Activated gamma-delta T cell treated with anti-CD3 and anti-CD28 coated beads, Interleukin-2, amount 50 U/mL, for 16 hours (primary cell): ENCODE measurements around the gene MXRA5.
"Not testable (repeated sequence)": the region's sequence is repeated elsewhere in the genome, so short reads cannot be mapped to it uniquely, and the experiment has no call there.

Experiments
- DNase-seq: peaks from one replicate; pipeline ENCODE4 v3.0.0-alpha.2; 2020; ENCODE audit warnings: low read depth

MXRA5 gene, protein sequence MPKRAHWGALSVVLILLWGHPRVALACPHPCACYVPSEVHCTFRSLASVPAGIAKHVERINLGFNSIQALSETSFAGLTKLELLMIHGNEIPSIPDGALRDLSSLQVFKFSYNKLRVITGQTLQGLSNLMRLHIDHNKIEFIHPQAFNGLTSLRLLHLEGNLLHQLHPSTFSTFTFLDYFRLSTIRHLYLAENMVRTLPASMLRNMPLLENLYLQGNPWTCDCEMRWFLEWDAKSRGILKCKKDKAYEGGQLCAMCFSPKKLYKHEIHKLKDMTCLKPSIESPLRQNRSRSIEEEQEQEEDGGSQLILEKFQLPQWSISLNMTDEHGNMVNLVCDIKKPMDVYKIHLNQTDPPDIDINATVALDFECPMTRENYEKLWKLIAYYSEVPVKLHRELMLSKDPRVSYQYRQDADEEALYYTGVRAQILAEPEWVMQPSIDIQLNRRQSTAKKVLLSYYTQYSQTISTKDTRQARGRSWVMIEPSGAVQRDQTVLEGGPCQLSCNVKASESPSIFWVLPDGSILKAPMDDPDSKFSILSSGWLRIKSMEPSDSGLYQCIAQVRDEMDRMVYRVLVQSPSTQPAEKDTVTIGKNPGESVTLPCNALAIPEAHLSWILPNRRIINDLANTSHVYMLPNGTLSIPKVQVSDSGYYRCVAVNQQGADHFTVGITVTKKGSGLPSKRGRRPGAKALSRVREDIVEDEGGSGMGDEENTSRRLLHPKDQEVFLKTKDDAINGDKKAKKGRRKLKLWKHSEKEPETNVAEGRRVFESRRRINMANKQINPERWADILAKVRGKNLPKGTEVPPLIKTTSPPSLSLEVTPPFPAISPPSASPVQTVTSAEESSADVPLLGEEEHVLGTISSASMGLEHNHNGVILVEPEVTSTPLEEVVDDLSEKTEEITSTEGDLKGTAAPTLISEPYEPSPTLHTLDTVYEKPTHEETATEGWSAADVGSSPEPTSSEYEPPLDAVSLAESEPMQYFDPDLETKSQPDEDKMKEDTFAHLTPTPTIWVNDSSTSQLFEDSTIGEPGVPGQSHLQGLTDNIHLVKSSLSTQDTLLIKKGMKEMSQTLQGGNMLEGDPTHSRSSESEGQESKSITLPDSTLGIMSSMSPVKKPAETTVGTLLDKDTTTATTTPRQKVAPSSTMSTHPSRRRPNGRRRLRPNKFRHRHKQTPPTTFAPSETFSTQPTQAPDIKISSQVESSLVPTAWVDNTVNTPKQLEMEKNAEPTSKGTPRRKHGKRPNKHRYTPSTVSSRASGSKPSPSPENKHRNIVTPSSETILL (N-terminal part only)

DNA sequence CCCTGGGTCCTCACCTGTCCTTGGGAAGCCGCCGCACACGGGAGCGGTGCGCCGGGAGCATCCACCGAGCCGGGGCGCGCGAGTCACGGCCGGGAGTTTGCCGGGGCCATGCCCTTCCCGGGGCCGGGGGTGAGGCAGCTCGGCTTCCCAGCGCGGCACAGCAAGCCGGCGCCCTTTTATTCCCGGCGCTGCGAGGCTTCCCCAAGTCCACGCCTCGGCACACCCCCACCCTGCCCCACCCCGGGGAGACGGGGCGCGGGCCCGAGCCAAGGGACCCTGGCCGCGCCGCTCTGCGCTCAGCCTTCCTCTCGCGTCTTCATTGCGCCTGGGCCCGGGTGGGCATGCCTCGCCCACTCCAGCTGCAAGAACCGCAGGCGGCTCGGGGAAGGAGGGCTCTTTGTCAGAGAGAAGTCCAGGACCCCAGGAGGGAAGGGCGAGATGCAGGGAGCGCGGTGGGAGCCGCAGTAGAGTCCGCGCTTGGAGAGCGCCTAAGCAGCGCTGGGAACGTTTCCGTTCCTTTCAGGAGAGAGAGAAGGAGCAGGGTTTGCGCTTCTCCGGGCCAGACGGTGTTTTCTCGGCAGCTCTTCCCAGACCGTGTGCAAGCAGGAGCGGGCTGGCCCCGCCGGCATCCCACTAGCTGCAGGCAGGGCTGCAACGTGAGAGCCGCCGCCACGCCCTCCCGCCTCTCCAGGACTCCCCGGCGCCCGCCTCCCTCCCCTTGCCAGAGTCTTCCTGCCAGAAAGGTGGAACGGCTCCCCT, at the start of gene MXRA5:
Gene MXRA5, minus strand, starts transcription at position 152 of the 759 bp plus-strand sequence. CDS start 2,819 bp downstream, outside the sequence.
- no peak for DNase-seq

DNA sequence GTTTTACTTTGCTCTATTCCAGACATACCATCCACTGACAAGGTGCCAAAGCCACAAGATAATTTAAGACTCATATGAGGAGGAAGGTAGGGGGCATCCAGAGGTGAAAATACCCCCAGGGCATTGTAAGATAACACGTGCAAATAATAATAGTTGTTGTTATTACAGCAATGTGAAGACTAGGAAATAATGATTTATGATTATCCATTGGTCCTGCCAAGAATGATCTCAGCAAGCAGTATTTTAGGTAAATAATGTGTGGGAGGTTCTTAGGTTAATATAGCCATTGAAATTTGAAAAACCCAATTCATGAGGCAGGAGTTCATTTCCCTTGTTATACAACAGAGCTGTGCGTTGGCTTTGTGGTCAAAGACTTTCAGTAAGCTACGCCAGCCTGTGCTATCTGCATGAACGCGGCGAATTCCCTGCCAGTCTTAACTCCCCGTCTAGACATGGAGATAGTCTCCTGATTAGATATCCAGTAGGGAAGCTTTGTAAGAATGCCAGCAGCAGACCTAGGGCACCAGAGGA, 47.2 kb upstream of the MXRA5 start:
- no peak for DNase-seq

DNA sequence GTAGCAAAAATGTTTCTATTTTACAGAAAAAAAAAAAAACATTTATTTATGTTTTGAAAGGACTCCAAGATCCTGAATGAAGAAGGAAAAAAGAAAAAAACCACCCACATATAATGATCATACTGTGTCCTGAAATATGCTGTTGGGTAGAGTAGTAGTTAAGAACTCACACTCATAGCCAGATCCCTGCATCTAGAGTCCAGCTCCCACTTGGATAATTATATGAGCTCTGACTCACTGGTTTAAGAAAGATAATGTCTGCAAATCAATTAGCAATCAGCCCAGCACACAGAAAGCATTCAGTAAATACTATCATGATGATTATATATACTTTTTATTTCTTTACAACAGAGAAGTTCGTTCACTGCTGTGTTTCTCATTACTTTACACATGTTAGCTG, 46.7 kb upstream of the MXRA5 start:
- no peak for DNase-seq

DNA sequence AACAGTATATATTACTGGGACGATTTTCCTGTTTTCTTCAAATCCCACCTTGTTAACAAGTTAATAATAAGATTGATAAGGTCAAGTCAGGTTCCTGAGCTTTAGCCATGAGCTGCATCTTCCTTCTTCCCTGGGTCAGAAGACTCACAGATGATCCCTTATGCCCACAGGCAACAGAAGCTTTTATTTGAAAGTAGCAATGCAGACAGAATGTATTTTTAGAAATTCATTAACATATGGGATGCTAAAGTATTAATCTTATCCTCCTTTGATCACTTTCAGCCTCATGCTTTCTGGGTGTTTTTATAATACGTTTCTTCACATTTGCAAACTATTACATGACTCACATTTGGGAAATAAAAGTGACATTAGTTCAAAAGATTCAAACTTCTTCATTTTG, 42.0 kb upstream of the MXRA5 start:
- no peak for DNase-seq

DNA sequence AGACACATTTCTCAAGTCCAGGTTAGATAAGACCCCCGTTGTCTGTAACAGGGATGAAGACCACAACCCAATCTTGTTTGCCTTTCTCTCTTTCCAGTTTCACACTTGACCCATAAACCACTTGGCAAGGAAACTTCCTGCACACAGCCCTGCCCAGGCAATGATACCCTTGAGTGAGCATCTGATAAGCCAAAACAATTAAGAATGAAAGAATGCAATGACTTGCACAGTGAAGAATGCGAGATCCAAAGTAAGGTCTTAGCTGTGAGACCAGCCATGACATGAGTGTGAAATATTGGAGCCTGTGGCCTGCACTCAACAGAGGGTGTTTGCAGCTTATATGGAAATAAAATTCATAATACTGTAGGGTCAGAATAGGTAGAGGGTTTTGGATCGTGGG, 37.9 kb upstream of the MXRA5 start:
- DNase-seq: no peak

DNA sequence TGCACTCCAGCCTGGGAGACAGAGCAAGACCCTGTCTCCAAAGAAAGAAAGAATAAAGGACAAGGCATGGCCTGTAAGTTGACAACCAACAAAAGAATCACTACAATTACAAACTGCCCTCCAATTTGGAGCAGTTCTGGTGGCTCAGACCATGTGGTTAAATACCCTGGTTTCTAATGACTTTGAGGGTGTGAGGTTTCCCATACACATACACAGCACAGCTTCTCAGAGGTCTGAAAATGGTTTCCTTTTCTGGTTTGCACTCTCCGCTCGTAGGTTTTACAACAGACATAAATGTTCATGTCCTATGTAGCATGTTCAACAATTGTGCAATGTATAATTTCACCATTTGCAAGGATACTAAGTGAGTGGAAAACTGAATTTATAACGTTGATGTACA, 34.2 kb upstream of the MXRA5 start:
- no peak for DNase-seq

DNA sequence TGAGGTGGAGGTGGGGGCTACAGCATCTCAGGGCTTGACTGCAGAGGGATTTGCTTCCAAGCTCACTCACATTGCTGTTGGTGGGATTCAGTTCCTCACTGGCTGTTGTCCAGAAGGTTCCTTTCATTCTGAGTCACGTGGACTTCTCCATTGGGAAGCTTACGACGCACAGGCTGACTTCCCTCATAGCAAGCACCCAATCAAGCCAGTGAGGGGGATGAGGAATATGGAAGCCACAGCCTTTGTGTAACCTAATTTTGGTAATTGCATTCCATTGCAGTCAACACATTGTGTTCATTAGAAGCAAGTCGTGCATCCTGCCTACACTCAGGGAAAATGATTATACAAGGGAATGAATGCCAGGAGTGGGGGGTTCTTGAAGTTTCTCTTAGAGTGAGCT, 32.7 kb upstream of the MXRA5 start:
- DNase-seq: no peak

DNA sequence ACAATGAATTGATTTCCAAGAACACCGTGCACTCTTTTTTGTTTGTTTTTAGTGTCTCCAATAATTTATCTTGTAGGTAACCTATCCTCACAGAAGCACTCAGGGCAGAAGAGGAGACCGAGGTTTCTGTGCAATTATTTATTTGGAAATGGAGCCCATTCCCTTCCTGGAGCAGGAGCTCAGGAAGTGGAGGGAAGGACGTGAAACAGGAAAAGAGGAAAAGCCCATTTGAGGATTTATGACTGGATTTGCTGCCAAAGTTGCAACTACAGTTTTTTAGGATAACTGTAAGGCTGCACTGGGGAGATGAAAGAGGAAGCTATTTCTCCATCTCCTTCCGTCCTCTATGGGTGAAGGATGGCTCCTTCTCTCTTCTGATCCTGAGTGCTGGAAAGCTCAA, 31.7 kb upstream of the MXRA5 start:
- no peak for DNase-seq

DNA sequence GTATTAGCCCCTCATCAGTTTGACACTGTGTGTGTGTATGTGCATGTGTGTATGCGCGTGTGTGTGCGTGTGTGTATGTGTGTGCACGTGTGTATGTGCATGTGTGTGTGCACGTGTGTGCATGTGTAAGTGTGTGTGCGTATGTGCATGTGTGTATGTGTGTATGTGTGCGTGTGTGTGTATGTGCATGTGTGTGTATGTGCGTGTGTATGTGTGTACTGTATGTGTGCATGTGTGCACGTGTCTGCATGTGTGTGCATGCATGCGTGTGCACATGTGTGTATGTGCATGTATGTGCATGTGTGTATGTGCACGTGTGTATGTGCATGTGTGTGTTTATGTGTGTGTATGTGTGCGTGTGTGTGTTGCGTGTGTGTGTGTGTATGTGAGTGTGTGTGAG, 31.1 kb upstream of the MXRA5 start:
- no peak for DNase-seq

DNA sequence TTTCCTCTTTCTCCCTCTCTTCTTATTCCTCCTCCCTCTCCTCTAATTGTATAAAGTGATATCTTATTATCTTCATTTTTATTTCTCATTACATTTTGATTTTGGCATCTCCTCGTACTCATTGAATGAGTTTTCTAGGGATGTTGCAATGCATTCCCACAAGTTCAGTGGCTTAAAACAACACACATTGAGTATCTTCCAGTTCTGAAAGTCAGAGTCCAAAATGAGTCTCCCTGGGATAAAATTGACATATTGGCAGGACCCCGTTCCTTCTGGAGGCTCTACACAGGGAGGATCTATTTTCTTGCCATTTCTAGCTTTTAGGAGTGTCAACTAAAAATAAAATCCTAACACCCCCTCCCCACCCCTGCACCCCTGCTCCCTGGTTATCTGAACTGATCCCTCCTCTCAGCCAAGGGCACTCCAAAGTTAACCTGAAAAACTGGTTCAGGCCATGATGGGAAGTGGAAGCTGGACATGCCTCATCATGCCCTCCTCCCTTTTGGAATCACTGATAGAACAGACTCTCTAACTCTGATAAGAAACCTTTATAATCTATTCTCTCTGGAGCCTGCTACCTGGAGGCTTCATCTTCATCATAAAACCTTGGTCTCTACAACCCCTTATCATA, 29.5 kb upstream of the MXRA5 start:
- DNase-seq: not testable (repeated sequence)

DNA sequence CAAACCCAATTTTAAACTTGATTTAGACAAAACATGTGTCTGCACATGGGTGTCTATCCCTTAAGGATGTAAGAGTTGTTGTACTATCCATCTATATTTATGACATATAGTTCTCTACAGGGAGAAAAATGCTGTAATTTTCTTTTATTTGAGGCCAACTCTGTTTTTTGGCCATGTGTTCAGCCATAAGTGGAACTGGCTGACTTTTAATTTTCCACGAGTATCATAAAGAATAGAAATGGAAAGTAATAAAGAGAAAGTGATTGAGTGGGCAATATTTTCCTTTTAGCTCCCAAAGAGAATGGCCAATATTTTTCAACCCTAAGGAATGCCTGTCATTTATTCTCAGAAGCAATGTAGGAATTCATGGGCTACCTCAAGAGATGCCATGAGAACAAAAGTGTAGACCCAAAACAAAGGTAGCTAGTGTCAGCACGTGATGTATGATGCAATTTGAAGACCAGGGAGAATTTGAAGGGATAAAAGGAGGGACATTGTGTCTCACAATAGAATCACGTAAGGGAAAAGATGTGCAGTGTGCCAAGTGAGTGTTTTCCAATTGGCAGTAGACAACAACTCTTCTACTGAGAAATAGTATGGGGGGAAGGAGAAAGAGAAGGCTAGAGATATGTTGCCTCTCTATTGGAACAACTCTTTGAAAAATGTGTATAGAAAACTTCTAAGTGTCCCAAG, 27.8 kb upstream of the MXRA5 start:
- no peak for DNase-seq

DNA sequence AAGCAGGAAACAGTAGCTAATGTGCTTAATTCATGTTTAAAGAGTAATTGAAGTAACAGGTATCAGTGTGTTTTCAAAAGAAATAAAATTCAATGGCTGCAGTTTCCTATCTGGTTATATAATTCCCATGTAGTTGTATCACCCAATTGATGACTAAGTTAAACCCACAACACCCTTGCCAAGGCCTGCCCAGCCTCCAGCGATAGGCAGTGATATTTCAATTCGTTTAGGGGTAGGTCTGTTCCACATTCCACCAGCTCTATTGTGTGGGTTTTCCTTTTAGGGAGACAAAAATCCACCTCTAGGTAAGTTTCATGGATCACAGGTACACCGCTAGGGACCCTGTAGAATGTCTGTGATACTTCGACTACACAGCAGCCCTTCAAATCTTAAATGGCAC, 24.7 kb upstream of the MXRA5 start:
- DNase-seq: no peak

DNA sequence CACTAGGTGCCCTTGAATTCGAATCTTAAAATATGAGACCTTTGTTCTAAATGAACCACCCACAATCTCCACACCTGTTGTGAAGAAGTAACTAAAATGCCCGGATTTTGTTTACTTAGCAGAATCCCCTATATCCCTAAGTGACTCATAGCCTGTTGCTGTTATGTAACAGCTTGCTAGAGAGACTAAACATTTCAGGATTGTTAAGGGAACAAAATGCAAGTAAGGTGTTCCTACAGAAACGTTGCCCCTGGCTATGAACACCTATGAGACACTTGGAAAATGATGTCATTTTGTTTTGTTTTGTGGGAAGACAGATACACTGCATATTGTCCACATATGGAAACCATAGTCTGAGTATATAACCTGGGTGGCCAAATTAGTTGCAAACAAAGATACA, 24.2 kb upstream of the MXRA5 start:
- DNase-seq: no peak

DNA sequence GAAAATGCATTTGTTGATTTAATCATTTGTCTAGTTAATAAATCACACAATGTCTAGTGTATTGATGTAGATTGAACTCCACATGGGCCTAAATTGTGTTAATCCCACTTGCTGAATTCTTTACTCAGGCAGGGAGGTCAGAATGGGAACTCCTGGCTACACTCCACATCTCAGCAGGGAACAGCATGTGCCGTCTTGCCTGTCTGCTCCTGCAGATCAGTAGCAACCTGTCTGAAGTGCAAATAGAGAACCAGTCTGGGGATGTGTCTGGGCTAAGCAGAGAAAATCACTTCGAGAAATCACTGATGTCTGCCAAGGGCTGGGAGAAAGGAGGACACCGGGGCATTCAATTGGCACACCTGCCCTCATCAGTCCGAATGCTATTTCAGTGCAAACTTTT, 16.5 kb upstream of the MXRA5 start:
- DNase-seq: no peak

DNA sequence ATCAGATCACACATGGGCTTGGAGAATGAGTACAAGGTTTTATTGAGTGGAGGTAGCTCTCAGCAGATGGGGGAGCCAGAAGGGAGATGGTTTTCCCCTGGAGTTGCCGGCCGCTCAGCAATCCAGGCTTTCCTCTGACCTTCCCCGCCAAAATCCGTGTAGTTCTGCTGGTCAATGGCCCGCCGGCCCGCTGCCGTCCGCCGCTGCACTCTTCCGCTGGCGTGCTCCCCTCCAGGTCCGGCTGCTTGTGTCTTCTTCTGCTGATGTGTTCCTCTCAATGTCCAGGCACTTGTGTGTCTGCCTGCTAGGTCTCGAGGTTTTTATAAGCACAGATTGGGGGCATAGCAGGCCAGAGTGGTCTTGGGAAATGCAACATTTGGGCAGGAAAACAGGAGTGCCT, 14.4 kb upstream of the MXRA5 start:
- DNase-seq: no peak

DNA sequence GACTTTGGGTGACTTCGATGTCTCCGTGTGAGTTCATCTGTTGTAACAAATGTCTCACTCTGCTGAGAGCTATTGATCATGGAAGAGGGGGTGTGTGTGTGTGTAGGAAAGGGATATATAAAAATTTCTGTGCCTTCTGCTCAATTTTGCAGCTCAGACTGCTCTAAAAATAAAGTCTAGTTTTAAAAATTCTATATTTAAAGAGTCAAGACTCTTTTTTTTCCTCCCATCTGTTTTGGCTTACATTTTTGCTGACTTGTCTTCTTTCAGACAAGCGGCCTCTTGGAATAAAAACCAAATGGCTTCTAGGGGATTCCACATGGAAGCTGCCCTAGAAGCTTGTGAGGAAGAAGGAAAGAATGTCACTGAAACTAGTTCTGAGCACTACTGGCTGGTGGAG, 6.3 kb upstream of the MXRA5 start:
- DNase-seq: not testable (repeated sequence)

DNA sequence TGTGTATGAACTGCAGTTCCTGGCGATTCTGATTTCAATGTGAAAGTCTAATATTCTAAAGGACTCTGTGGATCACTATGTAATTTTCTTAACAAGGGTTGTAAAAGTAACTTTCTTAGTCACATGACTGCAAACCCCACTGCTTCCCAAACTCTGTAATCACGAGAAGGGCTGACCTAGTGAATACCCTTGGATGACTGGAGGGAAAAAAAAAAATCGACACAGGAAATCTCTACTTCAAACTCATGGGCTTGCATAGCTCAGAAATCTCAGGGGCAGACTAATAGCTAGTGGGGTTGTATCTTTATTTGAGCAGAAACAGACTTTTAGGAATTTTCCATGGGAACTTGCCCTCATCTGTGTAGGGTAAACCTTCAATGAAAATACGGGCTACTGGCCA, 4.8 kb upstream of the MXRA5 start:
- DNase-seq: no peak

DNA sequence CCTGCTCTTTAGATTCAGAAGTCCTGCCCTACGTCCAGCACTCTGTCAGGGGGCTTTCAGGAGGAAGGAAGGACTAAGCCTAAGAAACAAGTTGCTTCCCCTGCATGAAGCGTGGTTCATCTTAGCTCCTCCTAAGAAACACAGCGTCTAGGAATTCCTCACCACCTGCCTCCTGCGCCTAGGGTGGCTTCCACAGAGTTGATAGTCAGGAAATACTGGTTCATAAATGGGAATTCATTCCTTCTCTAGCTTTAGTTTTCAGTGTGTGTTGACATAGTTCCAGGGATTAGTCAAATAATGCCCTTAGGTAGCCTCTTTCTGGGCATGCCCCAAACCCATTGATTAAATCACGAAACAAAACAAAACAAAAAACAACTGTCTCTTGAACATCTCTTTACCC, 1.7 kb upstream of the MXRA5 start:
- DNase-seq: no peak

DNA sequence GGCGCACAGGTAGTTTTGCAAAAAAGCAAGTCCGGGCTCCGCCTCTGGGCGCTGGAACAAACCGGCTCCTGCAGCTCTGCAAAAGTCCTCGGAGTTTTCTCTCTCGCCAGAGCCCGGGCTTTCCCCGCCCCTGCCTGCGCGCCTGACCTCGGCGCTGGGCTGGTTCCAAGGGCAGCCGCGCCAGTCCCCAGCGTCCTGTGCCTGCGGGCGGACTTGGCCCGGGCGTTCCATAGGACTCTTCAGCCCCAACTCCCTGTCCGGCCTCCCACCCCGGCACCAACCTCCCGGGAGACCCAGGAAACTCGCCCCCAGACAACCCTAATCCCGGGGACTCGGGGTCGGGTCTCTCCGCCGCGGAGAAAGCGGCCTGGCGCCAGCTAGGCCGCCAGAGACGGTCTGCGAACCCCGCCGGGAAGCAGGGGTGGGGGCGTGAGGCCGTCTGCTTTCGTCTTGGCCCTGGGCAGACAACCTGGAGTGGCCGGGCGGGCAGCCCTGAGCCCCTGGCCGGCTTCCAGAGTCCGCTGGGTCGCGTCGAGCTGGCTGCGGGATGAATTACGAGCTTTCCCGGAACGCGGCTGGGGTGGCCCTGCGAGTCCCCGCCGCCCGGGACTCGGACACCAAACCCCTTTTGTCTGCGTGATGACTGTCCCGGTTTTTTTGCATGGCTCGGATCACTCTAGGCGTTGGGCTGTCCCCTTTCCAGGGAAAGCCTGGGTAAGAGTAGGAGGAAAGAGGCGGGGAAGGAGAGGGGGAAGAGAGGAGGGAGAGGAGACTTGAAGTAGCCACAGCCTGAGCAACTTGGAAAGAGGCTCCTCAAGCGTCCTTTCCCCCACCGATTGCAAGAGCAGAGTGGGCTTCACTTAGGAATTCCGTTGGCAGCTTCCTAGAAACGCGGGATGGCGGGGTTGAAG, 916 bp downstream of the MXRA5 start:
- no peak for DNase-seq
